ENCODE measurements around the gene CTAGE1.

GRCh38 chr18:22387787-22388186, 29.9 kb downstream of the CTAGE1 start:
- TF ChIP-seq CTCF (IDR thresholded peaks at IDR 0.05) (no peak), EZH2 (IDR thresholded peaks at IDR 0.05; ENCODE audit: borderline replicate concordance, insufficient read depth, low read depth, low read length, poor library complexity, severe bottlenecking) (no peak)
